Left ventricle myocardium inferior (tissue), 1 donor: Measurements from ENCODE around the gene PPHLN1. TPM values are rescaled to one million over a fixed set of nuclear protein-coding genes. Genes with fewer than 3 reads are reported as not detected.

Source experiments
- DNase-seq: peaks from one replicate; pipeline ENCODE4 v3.0.0-alpha.2; 2020
- H3K27ac ChIP-seq: fragments of 200-600 bp; replicated peaks from 2 replicates; pipeline ENCODE4 v1.8.0; 2021
- H3K27me3 ChIP-seq: fragments of 200-600 bp; 2 replicates; pipeline ENCODE4 v1.8.0; 2021; ENCODE audit warnings: low read depth
- H3K36me3 ChIP-seq: fragments of 200-600 bp; 2 replicates; pipeline ENCODE4 v1.8.0; 2021
- H3K4me1 ChIP-seq: fragments of 200-600 bp; 2 replicates; pipeline ENCODE4 v1.8.0; 2021
- H3K4me3 ChIP-seq: fragments of 200-600 bp; 2 replicates; pipeline ENCODE4 v1.8.0; 2021; ENCODE audit warnings: mild to moderate bottlenecking, moderate library complexity
- H3K9me3 ChIP-seq: fragments of 200-600 bp; replicated peaks from 2 replicates; pipeline ENCODE4 v1.8.0; 2021
- CTCF ChIP-seq: fragments of 200-600 bp; IDR thresholded peaks from 2 replicates; pipeline ENCODE4 v1.8.0; 2021; ENCODE audit warnings: antibody characterized with exemption, mild to moderate bottlenecking, borderline replicate concordance
- intact Hi-C: fragments of 100-400 bp; cut with micrococcal nuclease; formaldehyde crosslinking; loops from one replicate; pipeline ENCODE4 v1.11.0; 2022
- total RNA-seq: library from RNA; stranded (reverse); fragmentation: NEBNext Ultra II Directional; extraction: Animal tissue kit (Norgen Biotek cat#: 25700); gene quantifications from one replicate; pipeline ENCODE4 v1.2.1, GENCODE V29; 2021
- donor health status: DM: no; HTN: yes; CAD: no; lungs with severe emphysema.

PPHLN1 gene
- total RNA-seq, 1 donor from 2014 or later, result 31.4 TPM

- TF ChIP-seq CTCF, result no peak
- Histone ChIP-seq H3K27me3 (no peaks in the 10 kb centered on the region), H3K4me3 (no peak overlapping the region), H3K9me3 (no peaks in the 10 kb centered on the region), H3K4me1 (no peaks in the 10 kb centered on the region), H3K36me3 (peaks cover 11% of the 10 kb centered on the region), H3K27ac (no peak overlapping the region)
- intact Hi-C loops, result no loop called here
- no peak for DNase-seq
Observed at GRCh38 chr12:42306297-42306696, 19.7 kb upstream of the PPHLN1 start.

GRCh38 chr12:42308390-42308789 is 17.6 kb upstream of the PPHLN1 start:
- intact Hi-C loops, result no loop called here
- Histone ChIP-seq H3K27me3 (no peaks in the 10 kb centered on the region), H3K36me3 (peaks cover 31% of the 10 kb centered on the region), H3K4me1 (no peaks in the 10 kb centered on the region), H3K9me3 (no peaks in the 10 kb centered on the region), H3K4me3 (no peak overlapping the region), H3K27ac (no peak overlapping the region)
- no peak for TF ChIP-seq CTCF
- no peak for DNase-seq

- no peak for DNase-seq
- H3K36me3 ChIP-seq, result peaks cover 43% of the 10 kb centered on the region
- no peaks in the 10 kb centered on the region for H3K9me3 ChIP-seq
- no peak for TF ChIP-seq CTCF
- H3K27me3 ChIP-seq, result no peaks in the 10 kb centered on the region
- H3K27ac ChIP-seq, result no peak overlapping the region
- intact Hi-C loops, result no loop called here
- no peaks in the 10 kb centered on the region for H3K4me1 ChIP-seq
- no peak overlapping the region for H3K4me3 ChIP-seq
Observed at GRCh38 chr12:42309996-42310395, 16.0 kb upstream of the PPHLN1 start.

GRCh38 chr12:42315108-42315507 is 10.9 kb upstream of the PPHLN1 start:
- Histone ChIP-seq H3K36me3 (peaks cover 69% of the 10 kb centered on the region), H3K4me1 (no peaks in the 10 kb centered on the region), H3K9me3 (no peaks in the 10 kb centered on the region), H3K4me3 (no peak overlapping the region), H3K27me3 (no peaks in the 10 kb centered on the region), H3K27ac (no peak overlapping the region)
- no peak for DNase-seq
- intact Hi-C loops, result no loop called here
- no peak for TF ChIP-seq CTCF

DNA sequence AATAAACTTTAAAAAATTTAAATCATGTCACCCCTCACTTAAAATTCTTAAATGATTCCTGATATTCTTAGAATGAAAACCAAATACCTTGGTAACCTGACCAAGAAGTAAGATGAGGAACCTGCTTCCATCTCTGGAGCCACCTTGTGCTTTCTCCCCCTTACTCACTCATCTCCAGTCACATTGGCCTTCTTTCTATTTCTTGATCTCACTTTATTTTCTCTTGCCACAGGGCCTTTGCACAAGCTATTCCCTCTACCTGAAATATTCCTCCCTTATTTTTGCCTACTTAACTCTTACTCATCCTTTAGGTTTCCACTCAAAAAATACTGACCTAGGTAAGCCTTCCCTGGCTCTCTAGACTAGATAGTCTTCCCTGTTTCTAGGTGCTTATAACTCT is 5.2 kb upstream of the PPHLN1 start:
- peaks cover 10% of the 10 kb centered on the region for H3K4me1 ChIP-seq
- no peaks in the 10 kb centered on the region for H3K9me3 ChIP-seq
- no peak for DNase-seq
- intact Hi-C loops, result no loop called here
- no peaks in the 10 kb centered on the region for H3K27me3 ChIP-seq
- H3K27ac ChIP-seq, result no peak overlapping the region
- H3K4me3 ChIP-seq, result no peak overlapping the region
- peaks cover 39% of the 10 kb centered on the region for H3K36me3 ChIP-seq
- TF ChIP-seq CTCF, result no peak

- Histone ChIP-seq H3K27me3 (no peaks in the 10 kb centered on the region), H3K36me3 (peaks cover 22% of the 10 kb centered on the region), H3K9me3 (no peaks in the 10 kb centered on the region), H3K27ac (no peak overlapping the region), H3K4me1 (peaks cover 28% of the 10 kb centered on the region), H3K4me3 (no peak overlapping the region)
- intact Hi-C loops, result no loop called here
- DNase-seq, result no peak
- no peak for TF ChIP-seq CTCF
Observed at GRCh38 chr12:42322567-42322966, 3.4 kb upstream of the PPHLN1 start.
